Stimulated activated CD4-positive, alpha-beta T cell treated with anti-CD3 and anti-CD28 coated beads, Interleukin-1b, Interleukin-23, amount 100 ng/mL, for 4 hours (primary cell): ENCODE data around the gene UPB1.
A peak's percentile ranks its signal among the peaks of the same experiment; 100 is the strongest.

ENCODE experiments used
- DNase-seq, 2 donors: peaks; one replicate each; pipeline ENCODE4 v3.0.0-alpha.2; 2020; ENCODE audit warnings: low read depth in 2 of 2

The UPB1 gene

GRCh38 chr22:24494528-24495364 lies at the start of gene UPB1:
Gene UPB1, plus strand, starts transcription at chr22:24495332. Its CDS starts 72 bp downstream, at chr22:24495404.
- DNase-seq, result no peak

GRCh38 chr22:24445481-24446259 lies 49.5 kb upstream of the UPB1 start:
- DNase-seq, result no peak

- DNase-seq, result no peak
These were observed 48.9 kb upstream of the UPB1 start for GRCh38 chr22:24446260-24446611.

- no peak for DNase-seq
These were observed 44.5 kb upstream of the UPB1 start for GRCh38 chr22:24450610-24451009.

- no peak for DNase-seq
These were observed 44.0 kb upstream of the UPB1 start for GRCh38 chr22:24451162-24451561.

GRCh38 chr22:24453853-24454252 lies 41.3 kb upstream of the UPB1 start:
- DNase-seq, result no peak

GRCh38 chr22:24455039-24455438 lies 40.1 kb upstream of the UPB1 start:
- DNase-seq, result no peak

- DNase-seq, result no peak
These were observed 39.2 kb upstream of the UPB1 start for GRCh38 chr22:24455751-24456426.

GRCh38 chr22:24457894-24458420 lies 37.2 kb upstream of the UPB1 start:
- DNase-seq, result no peak

- no peak for DNase-seq
These were observed 35.2 kb upstream of the UPB1 start for GRCh38 chr22:24459911-24460310.

- no peak for DNase-seq
These were observed 34.6 kb upstream of the UPB1 start for GRCh38 chr22:24460418-24461089.

GRCh38 chr22:24463071-24463760 lies 31.9 kb upstream of the UPB1 start:
- no peak for DNase-seq

GRCh38 chr22:24465566-24465965 lies 29.6 kb upstream of the UPB1 start:
- peak in 1 of 2 donors; percentile 7 for DNase-seq

- DNase-seq, result no peak
These were observed 29.2 kb upstream of the UPB1 start for GRCh38 chr22:24465975-24466374.

GRCh38 chr22:24466716-24467328 lies 28.3 kb upstream of the UPB1 start:
- DNase-seq, result no peak

GRCh38 chr22:24467340-24467739 lies 27.8 kb upstream of the UPB1 start:
- DNase-seq, result no peak

- DNase-seq, result no peak
These were observed 23.6 kb upstream of the UPB1 start for GRCh38 chr22:24471570-24471969.

GRCh38 chr22:24473284-24473683 lies 21.8 kb upstream of the UPB1 start:
- no peak for DNase-seq

- DNase-seq, result no peak
These were observed 20.9 kb upstream of the UPB1 start for GRCh38 chr22:24474221-24474620.

GRCh38 chr22:24474649-24475255 lies 20.4 kb upstream of the UPB1 start:
- no peak for DNase-seq
